ENCODE data around the gene TMEM245. TPM values are rescaled to one million over a fixed set of nuclear protein-coding genes. Genes with fewer than 3 reads are reported as not detected.
A peak's percentile ranks its signal among the peaks of the same experiment; 100 is the strongest.

TMEM245 gene
- polyA plus RNA-seq, 3 donors: 6.9 to 11.3 (median 9.7) TPM

DNA sequence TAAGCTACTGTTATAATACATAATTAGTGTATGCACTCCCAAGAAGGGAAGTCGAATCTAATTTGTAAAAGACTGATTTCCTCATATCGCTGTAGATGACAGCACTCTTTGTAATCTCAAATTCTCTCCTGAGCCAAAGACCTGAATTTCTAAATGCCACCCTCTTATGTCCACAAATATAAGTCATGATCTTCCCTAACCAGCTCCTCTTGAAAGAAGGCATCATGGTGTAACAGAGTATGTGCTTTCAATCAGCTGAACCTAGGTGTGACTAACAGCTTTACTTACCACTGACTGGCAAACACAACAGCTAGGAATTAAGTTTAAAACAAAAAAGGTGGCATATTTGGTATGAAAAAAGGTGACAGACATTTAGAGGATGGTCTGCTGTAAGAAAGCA is 72.5 kb downstream of the TMEM245 start:
- no peaks in the 10 kb centered on the region for H3K9me3 ChIP-seq (replicated peaks in 1 of 2; ENCODE audit: control insufficient read depth in 1 of 2, insufficient read depth in 1 of 2, low read length in 2 of 2)
- H3K4me3 Mint-ChIP-seq: no peak overlapping the region
- no peaks in the 10 kb centered on the region for H3K4me1 ChIP-seq (ENCODE audit: control insufficient read depth in 1 of 2, insufficient read depth in 2 of 2, low read length in 2 of 2)
- peaks cover 74 to 83% of the 10 kb centered on the region in 2 donors for H3K36me3 Mint-ChIP-seq
- no peak for TF ChIP-seq CTCF (IDR thresholded peaks at IDR 0.05)
- intact Hi-C loops (cut with micrococcal nuclease): no loop called here
- H3K79me2 ChIP-seq (ENCODE audit: insufficient read depth, low read length): no peaks in the 10 kb centered on the region
- no CpG with 5 or more reads among the region's 2 CpGs for WGBS (ENCODE audit: insufficient coverage)
- H4K20me1 ChIP-seq (ENCODE audit: insufficient read depth, low read length): no peaks in the 10 kb centered on the region
- H3K4me2 ChIP-seq (replicated peaks; ENCODE audit: extremely low read depth, low read length, poor library complexity, severe bottlenecking): no peak overlapping the region
- H3K27me3 Mint-ChIP-seq (ENCODE audit: low read depth in 3 of 3): peaks cover 0 to 2% (median 0%) of the 10 kb centered on the region in 3 donors
- DNase-seq: no peak
- no peaks in the 10 kb centered on the region for H3K4me1 Mint-ChIP-seq
- H3K9me3 Mint-ChIP-seq: peaks cover 0 to 4% (median 2%) of the 10 kb centered on the region in 7 donors
- H3K27ac Mint-ChIP-seq: peak overlapping the region in 1 of 7 donors; percentile 8
- no peak overlapping the region for H3K4me3 ChIP-seq (replicated peaks in 1 of 3; ENCODE audit: low read depth in 2 of 3, low read length in 3 of 3)
- peaks cover 73 to 100% of the 10 kb centered on the region in 2 donors for H3K36me3 ChIP-seq (replicated peaks in 1 of 2; ENCODE audit: control insufficient read depth in 1 of 2, insufficient read depth in 2 of 2, low read length in 2 of 2)
- no peak overlapping the region for H3K27ac ChIP-seq (ENCODE audit: low read depth in 1 of 2, low read length in 2 of 2)
- no peak overlapping the region for H3K9ac ChIP-seq (ENCODE audit: insufficient read depth, low read length, poor library complexity, severe bottlenecking)
- no peaks in the 10 kb centered on the region for H3K27me3 ChIP-seq (ENCODE audit: control insufficient read depth in 2 of 2, insufficient read depth in 2 of 2, low read length in 2 of 2)
- no peak overlapping the region for H2AFZ ChIP-seq (ENCODE audit: insufficient read depth, low read depth, low read length, poor library complexity, severe bottlenecking)

DNA sequence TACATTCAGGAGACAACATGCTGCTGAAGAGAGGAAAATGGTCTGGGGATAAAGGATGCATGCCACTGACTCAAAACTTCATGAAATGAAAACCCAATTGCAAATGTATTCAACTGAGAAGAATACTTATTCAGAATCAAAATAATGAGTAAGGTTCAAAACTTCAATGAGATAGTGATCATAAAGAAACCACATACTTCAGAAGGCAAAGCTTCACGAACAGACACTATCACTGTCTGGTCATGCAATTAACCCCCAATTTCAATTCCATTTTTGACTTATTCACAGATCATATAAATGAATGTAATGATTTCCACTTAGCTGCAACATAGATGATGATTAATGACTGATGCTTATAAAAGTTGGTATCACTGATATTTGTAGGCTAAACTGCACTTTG is 73.4 kb downstream of the TMEM245 start:
- no peak for TF ChIP-seq CTCF (IDR thresholded peaks at IDR 0.05)
- no peak overlapping the region for H3K4me2 ChIP-seq (replicated peaks; ENCODE audit: extremely low read depth, low read length, poor library complexity, severe bottlenecking)
- no peaks in the 10 kb centered on the region for H3K4me1 Mint-ChIP-seq
- H3K9me3 ChIP-seq (replicated peaks in 1 of 2; ENCODE audit: control insufficient read depth in 1 of 2, insufficient read depth in 1 of 2, low read length in 2 of 2): no peaks in the 10 kb centered on the region
- no peaks in the 10 kb centered on the region for H3K4me1 ChIP-seq (ENCODE audit: control insufficient read depth in 1 of 2, insufficient read depth in 2 of 2, low read length in 2 of 2)
- no peak for DNase-seq
- H3K4me3 ChIP-seq (replicated peaks in 1 of 3; ENCODE audit: low read depth in 2 of 3, low read length in 3 of 3): no peak overlapping the region
- H3K79me2 ChIP-seq (ENCODE audit: insufficient read depth, low read length): no peaks in the 10 kb centered on the region
- H3K27ac ChIP-seq (ENCODE audit: low read depth in 1 of 2, low read length in 2 of 2): no peak overlapping the region
- no peaks in the 10 kb centered on the region for H4K20me1 ChIP-seq (ENCODE audit: insufficient read depth, low read length)
- H3K36me3 Mint-ChIP-seq: peaks cover 66 to 78% of the 10 kb centered on the region in 2 donors
- H3K27me3 Mint-ChIP-seq (ENCODE audit: low read depth in 3 of 3): peaks cover 0 to 2% (median 0%) of the 10 kb centered on the region in 3 donors
- peaks cover 0 to 4% (median 2%) of the 10 kb centered on the region in 7 donors for H3K9me3 Mint-ChIP-seq
- H3K36me3 ChIP-seq (replicated peaks in 1 of 2; ENCODE audit: control insufficient read depth in 1 of 2, insufficient read depth in 2 of 2, low read length in 2 of 2): peaks cover 66 to 98% of the 10 kb centered on the region in 2 donors
- H3K4me3 Mint-ChIP-seq: no peak overlapping the region
- intact Hi-C loops (cut with micrococcal nuclease): no loop called here
- peak overlapping the region in 1 of 7 donors; percentile 68 for H3K27ac Mint-ChIP-seq
- WGBS (ENCODE audit: insufficient coverage): no CpG with 5 or more reads among the region's 1 CpG
- H3K9ac ChIP-seq (ENCODE audit: insufficient read depth, low read length, poor library complexity, severe bottlenecking): no peak overlapping the region
- no peaks in the 10 kb centered on the region for H3K27me3 ChIP-seq (ENCODE audit: control insufficient read depth in 2 of 2, insufficient read depth in 2 of 2, low read length in 2 of 2)
- H2AFZ ChIP-seq (ENCODE audit: insufficient read depth, low read depth, low read length, poor library complexity, severe bottlenecking): no peak overlapping the region

Measured in CD14-positive monocyte (primary cell).